ENCODE data around the gene GPX6.
A peak's percentile ranks its signal among the peaks of the same experiment; 100 is the strongest.

GPX6 gene

GRCh38 chr6:28542440-28543296 is 27.1 kb upstream of the GPX6 start (continued):
- TF ChIP-seq ZBTB6 (tag by site-specific recombination; IDR thresholded peaks at IDR 0.05) (no peak), GFI1B (tag by site-specific recombination; IDR thresholded peaks at IDR 0.05) (no peak), ZBTB20 (tag by site-specific recombination; IDR thresholded peaks at IDR 0.05) (peak; percentile 97), ZNF18 (tag by site-specific recombination; IDR thresholded peaks at IDR 0.05) (0 out of 2 replicates have a peak, but pooled peaks have one; percentile 50), KLF1 (tag by site-specific recombination; IDR thresholded peaks at IDR 0.05) (no peak), ZNF302 (tag by site-specific recombination; IDR thresholded peaks at IDR 0.05; ENCODE audit: low read depth) (no peak), YY1 (tag by site-specific recombination; IDR thresholded peaks at IDR 0.05) (0 out of 2 replicates have a peak, but pooled peaks have one; percentile 38), PRDM6 (tag by site-specific recombination; IDR thresholded peaks at IDR 0.05) (peak; percentile 24; the same call in 1 of the 2 replicates)

- Histone ChIP-seq H3K27ac (ENCODE audit: extremely low read depth, low read depth, low read length) (peak overlapping the region; percentile 53), H3K4me1 (ENCODE audit: control insufficient read depth, insufficient read depth, low read length) (no peaks in the 10 kb centered on the region), H3K4me3 (ENCODE audit: low read depth, low read length) (peak overlapping the region; percentile 54), H3K9me3 (ENCODE audit: control insufficient read depth, insufficient read depth, low read depth, low read length) (no peaks in the 10 kb centered on the region), H3K36me3 (ENCODE audit: control insufficient read depth in 2 of 2, insufficient read depth in 1 of 2, low read length in 2 of 2) (no peaks in the 10 kb centered on the region)
- POLR2A ChIA-PET, result interaction anchor here (0.6 to 1.7 kb wide), 9 partner anchors 40 to 735 kb away, joined by 3 to 16 read pairs (median 4); partner anchors contain the start of genes ZSCAN23 and ZSCAN31
- TF ChIP-seq YY2 (tag by site-specific recombination; IDR thresholded peaks at IDR 0.05), result no peak
- no peak for TF ChIP-seq ZNF791 (tag by site-specific recombination; IDR thresholded peaks at IDR 0.05)
- no peak for TF ChIP-seq ZNF202 (tag by site-specific recombination; IDR thresholded peaks at IDR 0.05; ENCODE audit: borderline replicate concordance)
- TF ChIP-seq ZSCAN4 (tag by site-specific recombination; IDR thresholded peaks at IDR 0.05), result no peak
- no peak for TF ChIP-seq BCL11B (tag by site-specific recombination; IDR thresholded peaks at IDR 0.05; ENCODE audit: low read depth)
- no peak for TF ChIP-seq SCRT1 (tag by site-specific recombination; IDR thresholded peaks at IDR 0.05; ENCODE audit: borderline replicate concordance)
- TF ChIP-seq ZNF48 (tag by site-specific recombination; IDR thresholded peaks at IDR 0.05), result no peak
- TF ChIP-seq ZNF433 (tag by site-specific recombination; IDR thresholded peaks at IDR 0.05; ENCODE audit: low read depth), result no peak
- no peak for TF ChIP-seq ZNF529 (tag by site-specific recombination; IDR thresholded peaks at IDR 0.05; ENCODE audit: insufficient replicate concordance)
- CTCF ChIA-PET, result interaction anchor here (0.6 to 2.8 kb wide), 38 partner anchors 10 to 383 kb away, joined by 3 to 25 read pairs (median 4); partner anchors contain the start of gene GPX6
These were observed 26.4 kb upstream of the GPX6 start for GRCh38 chr6:28541996-28542395.
